H1 (cell line): ENCODE data around the gene MYH9. TPM values are rescaled to one million over a fixed set of nuclear protein-coding genes. Genes with fewer than 3 reads are reported as not detected.

ENCODE experiments used
- CTCF ChIA-PET: fragments of 300-600 bp; sonication (Branson Sonifier 250); formaldehyde crosslinking; loops from one replicate; lab custom pipeline; 2021; ENCODE audit not compliant: partially characterized antibody; lab: Charles Lee
- POLR2A ChIA-PET: fragments of 300-600 bp; sonication (Branson Sonifier 250); formaldehyde crosslinking; loops from one replicate; lab custom pipeline; 2021; ENCODE audit warnings: inconsistent platforms; ENCODE audit not compliant: partially characterized antibody; lab: Charles Lee
- DNase-seq, 2 experiments: peaks; one replicate each; pipeline versions ENCODE4 v3.0.0 to v3.0.0-alpha.2; 2010 to 2022; ENCODE audit warnings: low spot score in 2 of 2, low read depth in 1 of 2, mixed read lengths in 1 of 2
- FAIRE-seq: peaks from 2 replicates; lab custom pipeline; 2011; peaks lifted over from hg19 to GRCh38; lab: Jason Lieb, UNC
- H2AFZ ChIP-seq: 2 replicates; pipeline ENCODE4 v1.8.1; 2012; ENCODE audit warnings: low read length, inconsistent platforms
- H2AK5ac ChIP-seq: 2 replicates; pipeline ENCODE4 v1.6.1; 2013; ENCODE audit warnings: low read depth, low read length
- H2BK120ac ChIP-seq: replicated peaks from 2 replicates; pipeline ENCODE3; 2013; ENCODE audit warnings: low read depth, low read length, inconsistent platforms
- H2BK12ac ChIP-seq: 2 replicates; pipeline ENCODE4 v1.6.1; 2013; ENCODE audit warnings: low read depth, low read length
- H2BK15ac ChIP-seq: 2 replicates; pipeline ENCODE4 v1.6.1; 2013; ENCODE audit warnings: low read length
- H2BK20ac ChIP-seq: 2 replicates; pipeline ENCODE4 v1.6.1; 2013; ENCODE audit warnings: low read length
- H2BK5ac ChIP-seq: 2 replicates; pipeline ENCODE4 v1.6.1; 2013; ENCODE audit warnings: low read depth, low read length
- H3K14ac ChIP-seq: 2 replicates; pipeline ENCODE4 v1.6.1; 2013; ENCODE audit warnings: inconsistent platforms; ENCODE audit not compliant: insufficient read length
- H3K18ac ChIP-seq: 2 replicates; pipeline ENCODE4 v1.6.1; 2013; ENCODE audit warnings: low read length; ENCODE audit errors: extremely low read depth
- H3K23ac ChIP-seq: 2 replicates; pipeline ENCODE4 v1.6.1; 2013; ENCODE audit warnings: inconsistent platforms; ENCODE audit not compliant: insufficient read length
- H3K23me2 ChIP-seq: 2 replicates; pipeline ENCODE4 v1.6.1; 2013; ENCODE audit warnings: low read depth, low read length
- H3K27ac ChIP-seq: 2 replicates; pipeline ENCODE4 v1.6.1; 2011; ENCODE audit warnings: low read depth, low read length, inconsistent platforms
- H3K27me3 ChIP-seq, 4 experiments: replicated peaks in 1 of 4; 1 replicate in 1 of 4; 2 replicates in 3 of 4; pipeline versions ENCODE4 v1.6.1 to v1.8.1; 2011 to 2013; ENCODE audit warnings: low read length in 3 of 4, mild to moderate bottlenecking in 3 of 4, inconsistent platforms in 2 of 4, mixed read lengths in 2 of 4, moderate library complexity in 1 of 4; ENCODE audit not compliant: control insufficient read depth in 3 of 4, insufficient read depth in 3 of 4; ENCODE audit errors: extremely low read depth in 1 of 4
- H3K36me3 ChIP-seq, 4 experiments: 2 replicates each; pipeline versions ENCODE4 v1.6.1 to v1.8.1; 2011 to 2013; ENCODE audit warnings: mild to moderate bottlenecking in 4 of 4, low read length in 3 of 4, moderate library complexity in 2 of 4, control low read depth in 1 of 4, inconsistent platforms in 1 of 4; ENCODE audit not compliant: insufficient read depth in 4 of 4, control insufficient read depth in 2 of 4
- H3K4ac ChIP-seq: replicated peaks from 2 replicates; pipeline ENCODE3; 2013; ENCODE audit warnings: low read length, low read depth, mixed read lengths, inconsistent platforms; ENCODE audit not compliant: insufficient read length
- H3K4me1 ChIP-seq, 4 experiments: replicated peaks in 1 of 4; 1 replicate in 1 of 4; 2 replicates in 3 of 4; pipeline versions ENCODE4 v1.6.1 to v1.8.1; 2011 to 2013; ENCODE audit warnings: low read length in 3 of 4, inconsistent platforms in 2 of 4, mixed read lengths in 1 of 4; ENCODE audit not compliant: insufficient read depth in 4 of 4, control insufficient read depth in 3 of 4
- H3K4me2 ChIP-seq, 2 experiments: 2 replicates each; pipeline versions ENCODE4 v1.6.1 to v1.8.1; 2011 to 2013; ENCODE audit warnings: low read depth in 2 of 2, low read length in 2 of 2, control low read depth in 1 of 2, inconsistent platforms in 1 of 2, mild to moderate bottlenecking in 1 of 2; ENCODE audit not compliant: insufficient read depth in 1 of 2
- H3K4me3 ChIP-seq, 4 experiments: fragments of 200-600, 300-600 bp in 1 of 4; sonication (generic), shearing (Covaris generic), sonication (Bioruptor Twin) in 1 of 4; 2 replicates each; pipeline versions ENCODE4 v1.5.1 to v1.8.1; 2011 to 2016; ENCODE audit warnings: low read length in 4 of 4, low read depth in 3 of 4, control low read depth in 2 of 4, inconsistent platforms in 2 of 4, mild to moderate bottlenecking in 2 of 4, mixed read lengths in 1 of 4, moderate library complexity in 1 of 4; ENCODE audit not compliant: insufficient read depth in 2 of 4; ENCODE audit errors: extremely low read depth in 1 of 4
- H3K56ac ChIP-seq: replicated peaks from 2 replicates; pipeline ENCODE3; 2013; ENCODE audit warnings: low read depth, mild to moderate bottlenecking, mixed read lengths, low read length, inconsistent platforms; ENCODE audit not compliant: insufficient read length
- H3K79me1 ChIP-seq: 2 replicates; pipeline ENCODE4 v1.6.1; 2013; ENCODE audit warnings: low read depth, low read length, control low read depth
- H3K79me2 ChIP-seq, 2 experiments: 2 replicates each; pipeline versions ENCODE4 v1.6.1 to v1.8.1; 2012 to 2013; ENCODE audit warnings: low read length in 2 of 2, mild to moderate bottlenecking in 2 of 2, inconsistent platforms in 1 of 2; ENCODE audit not compliant: insufficient read depth in 2 of 2, control insufficient read depth in 1 of 2
- H3K9ac ChIP-seq, 4 experiments: replicated peaks in 1 of 4; 1 replicate in 1 of 4; 2 replicates in 3 of 4; pipeline versions ENCODE4 v1.6.1 to v1.8.1; 2011 to 2013; ENCODE audit warnings: low read depth in 3 of 4, low read length in 3 of 4, control low read depth in 2 of 4, mild to moderate bottlenecking in 2 of 4, moderate library complexity in 2 of 4, inconsistent platforms in 1 of 4; ENCODE audit errors: extremely low read depth in 1 of 4
- H3K9me3 ChIP-seq, 2 experiments: 2 replicates each; pipeline versions ENCODE4 v1.6.1 to v1.8.1; 2012 to 2013; ENCODE audit warnings: mild to moderate bottlenecking in 2 of 2, moderate library complexity in 2 of 2, control low read depth in 1 of 2, inconsistent platforms in 1 of 2, low read depth in 1 of 2, low read length in 1 of 2, mixed read lengths in 1 of 2; ENCODE audit not compliant: insufficient read depth in 2 of 2
- H4K20me1 ChIP-seq, 2 experiments: replicated peaks in 1 of 2; 2 replicates each; pipeline versions ENCODE3 to v1.8.1; 2011 to 2013; ENCODE audit warnings: inconsistent platforms in 2 of 2, low read length in 2 of 2, mild to moderate bottlenecking in 1 of 2; ENCODE audit not compliant: insufficient read depth in 2 of 2, control insufficient read depth in 1 of 2
- H4K5ac ChIP-seq: 2 replicates; pipeline ENCODE4 v1.6.1; 2013; ENCODE audit warnings: low read length, low read depth, mixed read lengths, inconsistent platforms; ENCODE audit not compliant: insufficient read length
- H4K8ac ChIP-seq: 2 replicates; pipeline ENCODE4 v1.8.0; 2013; ENCODE audit warnings: mild to moderate bottlenecking, moderate library complexity, low read length, inconsistent platforms; ENCODE audit not compliant: insufficient read depth; ENCODE audit errors: extremely low read depth
- H4K91ac ChIP-seq: replicated peaks from 2 replicates; pipeline ENCODE3; 2013; ENCODE audit warnings: low read length, mixed read lengths, inconsistent platforms; ENCODE audit not compliant: insufficient read length
- ASH2L ChIP-seq: fragments of 200-600, 300-600 bp; sonication (generic); IDR thresholded peaks from one replicate; pipeline ENCODE4 v1.7.1; 2017; ENCODE audit warnings: low read length
- BACH1 ChIP-seq: IDR thresholded peaks from 2 replicates; pipeline ENCODE4 v1.6.1; 2012; ENCODE audit warnings: low read length, improper control_type of control experiment
- CHD1 ChIP-seq: IDR thresholded peaks from 2 replicates; pipeline ENCODE4 v1.6.1; 2012; ENCODE audit warnings: low read depth, low read length, improper control_type of control experiment
- CREB1 ChIP-seq: IDR thresholded peaks from 2 replicates; pipeline ENCODE4 v1.6.1; 2012; ENCODE audit warnings: inconsistent platforms
- FOSL1 ChIP-seq: IDR thresholded peaks from 2 replicates; pipeline ENCODE4 v1.6.1; 2011; ENCODE audit warnings: mild to moderate bottlenecking, low read depth, low read length, moderate library complexity; ENCODE audit not compliant: insufficient read depth
- JUND ChIP-seq: IDR thresholded peaks from 2 replicates; pipeline ENCODE4 v1.6.1; 2011; ENCODE audit warnings: mild to moderate bottlenecking, improper control_type of control experiment, low read length
- PHF8 ChIP-seq: fragments of 200-600 bp; sonication (generic); conservative IDR thresholded peaks from 2 replicates; pipeline ENCODE4 v1.7.1; 2012; ENCODE audit warnings: low read depth, mild to moderate bottlenecking, inconsistent platforms, low read length, moderate library complexity
- POU5F1 ChIP-seq: IDR thresholded peaks from 2 replicates; pipeline ENCODE4 v1.6.1; 2011; ENCODE audit warnings: low read depth, mild to moderate bottlenecking, low read length, moderate library complexity
- SIRT6 ChIP-seq: IDR thresholded peaks from one replicate; pipeline ENCODE4 v1.7.1; 2012; ENCODE audit warnings: low read length, inconsistent platforms
- TAF1 ChIP-seq: IDR thresholded peaks from 2 replicates; pipeline ENCODE4 v1.6.1; 2011; ENCODE audit warnings: mild to moderate bottlenecking, low read depth, low read length
- TCF12 ChIP-seq: IDR thresholded peaks from 2 replicates; pipeline ENCODE4 v1.6.1; 2011; ENCODE audit warnings: low read depth, mild to moderate bottlenecking, low read length
- TEAD4 ChIP-seq: IDR thresholded peaks from 2 replicates; pipeline ENCODE4 v1.6.1; 2012; ENCODE audit warnings: low read depth, low read length, inconsistent platforms, mixed read lengths
- WGBS, 2 experiments: shearing (Covaris generic) in 1 of 2; methylation state at CpG; one replicate each; pipeline versions ENCODE4 v1.1.6 to v1.1.7; 2013 to 2015; ENCODE audit warnings: low lambda C conversion rate in 2 of 2, mixed read lengths in 2 of 2, inconsistent platforms in 1 of 2, low coverage in 1 of 2, missing lambda C conversion rate in 1 of 2; ENCODE audit not compliant: insufficient replicate concordance in 2 of 2, insufficient coverage in 1 of 2, insufficient read length in 1 of 2; ENCODE audit errors: extremely low coverage in 1 of 2, missing lambda C conversion rate in 1 of 2; 5-methylcytosine and 5-hydroxymethylcytosine counted together
- polyA plus RNA-seq, 7 experiments: library from polyadenylated mRNA; depleted of rRNA in 3 of 7; stranded (reverse) in 5 of 7; unstranded in 2 of 7; fragments of >200 nt in 5 of 7; fragments of 200-250 nt in 2 of 7; gene quantifications; 1 replicate in 5 of 7; 2 replicates in 1 of 7; 4 replicates in 1 of 7; pipeline versions ENCODE4 v1.2.1 to v1.2.3, GENCODE V29; 2011 to 2013; ENCODE audit warnings: missing spikeins in 2 of 7, mixed read lengths in 2 of 7
- total RNA-seq: library from RNA; stranded (reverse); fragmentation: NEBNext Ultra II Directional; extraction: Animal tissue kit (Norgen Biotek cat#: 25700); gene quantifications from 2 replicates; pipeline ENCODE4 v1.2.1, GENCODE V29; 2021

MYH9 gene
- total and polyA plus RNA-seq, 2 of the 8 experiments (the other 6 are each of a cell fraction or from before 2014, with no cell fraction given): 24.9 to 322 TPM

DNA sequence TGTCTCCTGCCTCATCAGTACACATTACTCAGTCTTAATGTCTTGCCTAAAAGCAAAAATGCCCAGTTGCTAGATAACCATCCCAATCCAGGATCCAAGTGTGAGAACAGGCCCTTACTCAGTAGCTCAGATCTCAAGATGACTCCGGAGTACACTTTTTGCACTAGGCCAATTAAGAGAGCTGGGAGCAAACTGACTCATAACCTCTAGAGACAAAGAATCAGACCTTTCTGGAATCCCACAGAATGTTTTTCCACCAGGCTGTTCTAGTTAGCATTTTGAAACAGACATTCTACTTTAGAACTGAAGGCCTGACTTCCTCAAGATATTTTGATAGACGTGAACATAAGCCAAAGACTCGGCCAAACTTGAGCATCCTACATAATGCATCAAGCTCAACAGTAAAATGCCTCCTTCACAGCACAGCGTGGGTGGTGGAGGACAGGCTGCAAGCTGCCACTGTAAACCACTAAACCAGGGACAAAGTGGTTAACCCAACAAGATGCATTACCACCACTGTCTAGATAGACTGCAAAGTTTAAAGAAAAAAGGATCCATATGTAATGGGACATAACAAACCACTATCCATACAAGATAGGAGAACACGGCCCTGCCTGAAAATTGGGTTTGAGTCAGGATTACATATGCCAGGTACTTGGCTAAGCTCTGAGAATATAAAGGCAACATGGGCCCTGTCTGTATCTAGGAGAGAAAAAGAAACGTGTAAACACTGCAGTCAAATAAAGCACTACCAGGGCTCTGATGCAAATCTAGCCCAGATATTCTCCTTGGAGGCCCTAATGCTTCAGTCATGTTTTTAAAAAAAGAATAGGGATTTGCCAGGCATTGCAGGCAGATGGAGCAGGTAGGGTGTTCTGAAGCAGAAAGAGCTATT is 48.3 kb downstream of the MYH9 start:
- ChIA-PET POLR2A (interaction anchor here (1.0 to 8.4 kb wide), 3 partner anchors 8 to 38 kb away, joined by 3 to 39 read pairs (median 4); no protein-coding TSS in a partner anchor), CTCF (interaction anchor here (0.6 to 3.5 kb wide), 10 partner anchors 11 to 147 kb away, joined by 3 to 13 read pairs (median 3); no protein-coding TSS in a partner anchor)
- Histone ChIP-seq H4K91ac (no peak overlapping the region), H2BK5ac (no peak overlapping the region), H3K36me3 (peaks cover 17 to 40% (median 34%) of the 10 kb centered on the region in 4 experiments), H3K9ac (no peak overlapping the region), H4K20me1 (peaks cover 13 to 33% of the 10 kb centered on the region in 2 experiments), H3K14ac (no peak overlapping the region), H3K79me1 (peaks cover 17% of the 10 kb centered on the region), H3K27me3 (no peaks in the 10 kb centered on the region), H3K4me1 (peaks cover 4 to 20% (median 8%) of the 10 kb centered on the region in 4 experiments), H2BK15ac (no peak overlapping the region), H3K79me2 (peaks cover 0 to 80% of the 10 kb centered on the region in 2 experiments; a peak in 2 of 4 replicates), H2AFZ (no peak overlapping the region), H4K8ac (no peak overlapping the region), H3K56ac (no peak overlapping the region), H4K5ac (no peak overlapping the region), H3K4me3 (no peak overlapping the region), H3K4ac (no peak overlapping the region), H3K27ac (no peak overlapping the region), H3K9me3 (no peaks in the 10 kb centered on the region), H2BK120ac (no peak overlapping the region), H2BK12ac (no peak overlapping the region), H3K4me2 (no peak overlapping the region)
- no peak for DNase-seq
- FAIRE-seq: no peak
- 82% methylated on average over 6 of the region's 6 CpGs; no CpG with 5 or more reads in 1 of the 2 experiments for WGBS, 2 experiments
- TF ChIP-seq TEAD4 (no peak), JUND (no peak), FOSL1 (no peak), TAF1 (no peak), TCF12 (no peak), CHD1 (no peak), POU5F1 (no peak), ASH2L (no peak), BACH1 (no peak), PHF8 (no peak), SIRT6 (no peak), CREB1 (no peak)
- TF ChIP-seq, all 59 proteins: peak for 0
- Histone ChIP-seq H3K23ac (no peak overlapping the region), H2AK5ac (no peak overlapping the region), H3K18ac (no peak overlapping the region), H3K23me2 (no peaks in the 10 kb centered on the region), H2BK20ac (no peak overlapping the region)
